NCI-H2029 treated with DMSO at 0.1 percent for 48 hours (cell line): Measurements from ENCODE around the gene CDH13.
A peak's percentile ranks its signal among the peaks of the same experiment; 100 is the strongest.

Source experiments
- DNase-seq: peaks from one replicate; lab custom pipeline; 2025; lab: John Stamatoyannopoulos, UW

CDH13 gene

DNA sequence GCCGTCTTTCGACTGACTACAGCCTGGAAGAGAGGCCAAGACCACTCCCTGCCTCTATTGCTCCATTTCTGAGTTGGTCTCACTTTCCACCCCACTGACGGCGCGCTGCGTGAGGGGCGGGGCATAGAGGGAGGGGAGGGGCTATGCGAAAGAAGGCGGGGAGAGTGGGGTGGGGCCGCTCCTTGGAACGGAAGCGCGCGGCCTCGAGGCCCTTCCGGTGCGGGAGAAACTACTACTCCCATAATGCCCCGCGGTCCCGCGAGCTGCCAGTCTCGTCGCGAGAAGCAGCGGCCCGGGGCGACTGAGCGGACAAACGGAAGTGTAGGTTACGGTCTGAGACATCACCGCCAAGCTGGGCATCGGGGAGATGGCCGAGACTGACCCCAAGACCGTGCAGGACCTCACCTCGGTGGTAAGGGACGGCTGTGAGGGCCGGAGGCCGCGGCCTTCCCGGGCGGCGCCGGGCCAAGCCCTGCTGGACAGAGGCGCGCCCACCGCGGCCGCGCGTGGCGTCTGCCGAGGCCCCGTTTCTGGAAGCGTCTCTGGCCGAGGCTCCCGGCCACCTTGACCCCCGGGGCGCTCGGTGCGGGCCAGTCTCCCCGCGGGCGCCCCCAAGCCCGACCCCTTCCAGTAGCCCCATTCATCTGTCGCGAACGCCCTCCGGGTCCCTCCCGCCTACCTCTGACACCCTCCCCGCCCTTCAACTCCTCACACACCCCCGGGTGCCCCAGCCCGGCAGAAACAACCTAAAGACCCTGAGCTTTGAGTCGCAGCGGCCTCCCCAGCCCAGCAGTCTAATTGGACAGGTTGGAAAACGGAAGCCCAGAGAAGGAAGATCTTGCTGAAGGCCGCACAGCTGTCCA is 1181.2 kb downstream of the CDH13 start, which contains the start of gene HSBP1:
TSS of gene HSBP1 (plus strand) at position 269 of the 863 bp plus-strand sequence. CDS start at position 368, 99 bp downstream.
- DNase-seq: peak; percentile 60

DNA sequence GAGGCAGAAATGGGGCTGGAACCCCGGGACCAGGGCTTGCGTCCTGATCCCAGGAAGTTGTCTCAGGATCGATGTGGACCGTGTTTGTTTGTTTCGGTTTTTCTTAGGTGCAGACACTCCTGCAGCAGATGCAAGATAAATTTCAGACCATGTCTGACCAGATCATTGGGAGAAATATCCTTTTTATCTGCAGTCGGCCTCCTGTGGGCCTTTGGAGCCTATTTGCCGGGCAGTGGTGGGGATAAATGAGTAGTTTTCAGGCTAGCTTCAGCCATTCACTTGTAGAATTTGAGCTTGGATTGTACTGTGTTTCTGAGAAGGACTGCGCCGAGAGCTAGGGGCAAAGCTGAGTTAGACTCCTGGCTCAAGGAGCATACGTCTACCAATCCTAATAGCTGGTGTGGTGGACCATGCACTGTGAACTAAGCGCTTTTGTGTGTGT is 1181.8 kb downstream of the CDH13 start:
- DNase-seq: no peak

DNA sequence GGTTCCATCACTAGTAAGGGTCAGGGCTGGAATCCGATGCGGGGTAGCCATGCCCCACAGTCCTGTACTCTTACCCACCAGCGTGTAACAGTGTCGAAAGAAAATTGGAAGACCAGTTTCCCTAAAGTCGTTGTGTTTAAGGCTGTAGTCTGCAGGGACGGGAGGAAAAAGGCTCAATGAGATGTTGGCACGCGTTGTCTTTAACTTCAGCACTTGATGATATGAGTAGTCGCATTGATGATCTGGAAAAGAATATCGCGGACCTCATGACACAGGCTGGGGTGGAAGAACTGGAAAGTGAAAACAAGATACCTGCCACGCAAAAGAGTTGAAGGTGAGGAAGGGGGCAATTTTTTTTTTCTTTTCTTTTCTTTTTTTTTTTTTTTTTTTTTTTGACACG is 1182.3 kb downstream of the CDH13 start:
- DNase-seq: no peak

DNA sequence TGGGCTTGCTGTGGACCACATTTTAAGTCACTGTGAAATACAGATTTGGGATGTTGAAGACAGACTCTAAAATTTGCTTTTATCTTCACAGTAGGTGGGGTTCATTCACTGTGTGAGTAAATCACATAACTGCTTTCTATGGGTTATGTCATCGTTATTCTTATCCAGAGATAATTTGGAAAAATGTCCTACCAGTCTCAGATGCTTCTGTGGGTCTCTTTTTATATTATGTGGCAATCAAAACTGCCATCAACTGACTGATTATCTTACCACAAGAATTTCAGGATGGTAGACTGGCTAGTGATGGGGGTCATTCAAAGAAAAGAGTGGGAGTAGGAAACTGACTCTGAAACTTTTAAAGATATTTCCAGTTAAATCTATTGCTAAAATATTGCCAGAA is 1184.1 kb downstream of the CDH13 start:
- no peak for DNase-seq

DNA sequence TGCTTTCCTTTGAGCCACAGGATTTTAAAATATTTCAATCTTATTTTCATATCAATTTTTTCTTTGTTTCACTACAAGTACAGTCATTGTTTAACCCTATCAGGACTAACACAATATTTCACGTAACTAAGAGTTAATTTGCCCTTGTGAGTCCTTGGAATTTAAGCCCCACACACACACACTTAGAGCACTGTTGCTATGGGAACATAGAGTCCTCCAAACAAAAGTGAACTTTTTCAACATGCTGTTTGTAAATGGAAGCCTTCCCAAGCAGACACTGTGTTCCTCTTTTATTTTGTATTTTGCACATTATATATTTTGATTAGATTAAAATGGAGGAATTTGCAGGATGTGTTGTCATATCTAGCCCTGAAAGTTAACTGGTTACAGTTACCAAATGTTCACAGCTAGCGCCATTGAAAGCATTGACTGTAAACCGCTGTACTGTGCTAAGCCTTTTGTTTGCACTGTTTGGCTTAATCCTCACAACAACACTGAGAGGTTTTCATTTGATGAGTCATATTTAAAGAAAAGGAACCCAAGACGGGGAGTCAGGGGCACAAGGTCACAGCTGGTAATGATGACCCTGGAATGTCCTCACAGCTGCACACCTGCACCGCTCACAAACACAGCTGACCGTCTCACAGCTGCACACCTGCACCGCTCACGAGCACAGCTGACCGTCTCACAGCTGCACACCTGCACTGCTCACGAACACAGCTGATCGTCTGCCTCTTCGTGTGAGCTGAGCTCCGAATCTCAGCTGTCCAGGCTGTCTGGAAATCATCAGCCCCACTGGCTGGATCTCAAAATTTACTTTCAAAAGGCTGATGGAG is 1187.3 kb downstream of the CDH13 start:
- peak; percentile 45 for DNase-seq

DNA sequence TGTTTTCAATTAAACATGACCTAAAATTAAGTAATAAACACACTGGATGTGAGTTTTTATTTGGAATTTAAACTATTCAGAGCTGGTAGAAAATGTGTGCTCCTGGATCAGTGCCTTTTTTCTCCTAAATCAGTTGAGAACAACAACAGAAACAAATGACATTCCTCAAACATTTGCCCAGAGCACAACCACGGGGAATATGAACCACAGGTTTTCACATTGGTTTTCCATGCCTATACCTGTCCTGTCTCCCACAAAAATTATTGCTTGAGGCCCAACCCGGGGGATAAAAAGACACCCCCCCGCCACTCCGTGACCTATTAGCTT is 1187.9 kb downstream of the CDH13 start:
- no peak for DNase-seq

DNA sequence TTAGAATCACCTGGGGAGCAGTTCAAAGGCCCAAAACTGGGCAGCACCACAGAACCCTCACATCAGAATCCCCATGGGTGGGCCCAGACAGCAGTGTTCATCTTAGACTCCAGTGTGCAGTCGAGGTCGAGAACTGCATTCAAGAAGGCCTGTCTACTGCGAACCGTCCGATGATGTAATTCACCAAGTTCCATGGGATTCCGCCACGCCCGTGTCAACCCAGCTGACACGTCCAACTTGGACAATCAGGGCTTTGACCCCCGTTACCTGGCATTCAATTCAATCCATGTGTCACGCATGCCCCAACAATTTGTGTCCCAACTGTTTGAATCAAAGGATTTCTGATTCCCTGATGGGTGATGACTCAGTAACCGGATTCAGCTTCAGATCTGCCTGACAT is 1190.3 kb downstream of the CDH13 start:
- no peak for DNase-seq

DNA sequence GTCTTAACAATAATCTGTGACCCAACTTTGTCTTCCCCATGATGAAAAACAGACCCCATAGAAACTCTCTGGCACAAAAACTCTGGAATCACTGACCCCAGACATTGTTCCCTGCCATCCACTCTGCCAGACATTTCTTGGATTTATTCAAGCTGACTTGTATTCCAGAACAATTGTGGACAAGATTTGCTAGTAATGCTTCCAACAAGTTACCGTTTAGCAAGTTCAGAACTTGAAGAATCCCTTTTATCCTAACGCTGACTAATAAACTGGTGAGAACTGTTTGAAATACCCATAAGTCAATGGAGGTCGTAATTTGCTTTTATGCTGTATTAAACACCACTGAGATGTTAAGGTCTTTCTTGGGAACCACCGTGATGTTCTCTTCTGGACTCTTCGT is 1191.5 kb downstream of the CDH13 start:
- DNase-seq: no peak

DNA sequence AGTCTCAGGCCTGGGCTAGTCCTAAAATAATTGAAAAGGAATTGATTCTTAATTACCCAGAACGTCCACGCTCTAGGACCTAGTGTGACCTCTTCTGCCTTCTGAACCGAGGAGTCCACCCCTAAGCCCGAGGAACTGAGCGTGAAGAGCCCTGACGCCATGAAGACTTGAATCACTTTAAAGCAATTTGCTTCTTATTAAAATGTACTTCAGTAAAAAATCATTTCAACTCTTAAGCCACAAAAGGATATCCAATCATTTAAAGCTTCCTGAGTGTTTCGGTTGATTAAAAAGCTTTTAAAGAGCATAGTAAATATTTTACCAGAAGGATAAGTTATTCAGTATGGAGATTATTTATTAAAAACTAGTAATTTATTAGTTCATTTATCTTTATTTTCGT is 1192.6 kb downstream of the CDH13 start:
- DNase-seq: no peak

DNA sequence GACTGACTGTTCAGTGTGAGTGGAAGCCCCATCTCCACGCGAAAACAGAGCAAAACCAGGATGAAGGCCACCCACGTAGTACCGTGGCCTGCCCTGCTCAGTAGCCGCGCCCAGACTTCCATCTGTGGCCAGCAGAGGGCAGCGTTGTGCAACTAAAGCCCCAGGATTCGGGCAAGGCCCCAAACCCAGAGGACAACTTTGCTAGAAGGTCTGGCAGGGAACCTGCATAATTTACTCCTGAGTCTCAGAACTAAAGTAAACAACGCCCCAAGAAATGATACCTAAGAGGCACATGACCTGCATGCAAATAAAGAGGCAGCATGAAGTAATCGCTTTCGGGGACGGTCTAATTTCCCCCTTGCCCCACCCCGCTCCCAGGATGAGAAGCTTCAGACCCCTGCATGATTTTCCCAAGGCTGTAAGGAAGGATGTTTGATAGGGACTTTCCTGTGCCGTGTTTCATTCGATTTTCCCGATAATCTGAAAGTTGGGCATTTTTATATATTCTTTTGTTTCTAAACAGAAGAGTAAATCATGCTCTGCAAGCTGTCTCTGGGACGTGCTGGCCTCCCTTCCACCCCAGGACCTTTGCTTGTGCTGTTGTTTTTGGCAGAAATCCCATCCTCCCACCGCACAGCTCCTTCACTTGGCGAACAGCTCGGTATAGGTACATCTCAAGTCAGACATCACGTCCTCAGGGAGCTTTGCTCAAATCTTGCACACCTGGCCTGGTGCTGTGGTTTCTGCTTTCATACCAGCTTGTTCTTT is 1199.6 kb downstream of the CDH13 start:
- no peak for DNase-seq

DNA sequence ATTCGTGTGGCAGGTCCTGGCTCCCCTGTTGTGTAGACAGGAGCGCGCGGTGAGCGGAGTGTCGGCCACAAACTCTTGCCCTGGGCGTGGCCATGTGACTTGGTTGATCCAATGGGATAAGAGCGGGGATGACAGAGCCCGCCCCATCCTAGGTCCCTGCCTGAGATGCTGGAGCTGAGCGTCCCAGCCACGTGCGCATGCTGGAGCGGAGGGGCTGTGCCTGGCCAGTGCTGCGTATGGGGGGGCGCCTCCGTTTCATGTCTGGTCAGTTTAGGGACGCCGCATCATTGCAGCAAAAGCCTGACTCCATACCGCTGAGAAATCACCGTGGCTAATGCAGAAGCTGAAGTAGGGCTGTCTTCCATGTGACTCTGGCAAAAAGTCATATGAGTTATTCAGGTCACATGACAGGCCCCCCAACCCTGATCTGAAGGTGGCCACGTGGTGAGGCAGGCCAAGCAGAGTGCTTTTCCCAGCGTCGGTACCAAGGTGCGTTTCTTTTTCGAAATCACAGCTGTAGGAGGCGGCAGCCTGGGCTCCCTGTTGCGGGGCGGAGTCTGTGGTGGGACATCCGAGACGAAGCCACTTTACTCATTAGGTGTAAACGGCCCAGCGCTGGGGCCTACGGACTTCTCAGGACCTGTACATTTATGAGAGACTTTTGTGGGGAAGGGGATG is 1203.5 kb downstream of the CDH13 start:
- DNase-seq: no peak

DNA sequence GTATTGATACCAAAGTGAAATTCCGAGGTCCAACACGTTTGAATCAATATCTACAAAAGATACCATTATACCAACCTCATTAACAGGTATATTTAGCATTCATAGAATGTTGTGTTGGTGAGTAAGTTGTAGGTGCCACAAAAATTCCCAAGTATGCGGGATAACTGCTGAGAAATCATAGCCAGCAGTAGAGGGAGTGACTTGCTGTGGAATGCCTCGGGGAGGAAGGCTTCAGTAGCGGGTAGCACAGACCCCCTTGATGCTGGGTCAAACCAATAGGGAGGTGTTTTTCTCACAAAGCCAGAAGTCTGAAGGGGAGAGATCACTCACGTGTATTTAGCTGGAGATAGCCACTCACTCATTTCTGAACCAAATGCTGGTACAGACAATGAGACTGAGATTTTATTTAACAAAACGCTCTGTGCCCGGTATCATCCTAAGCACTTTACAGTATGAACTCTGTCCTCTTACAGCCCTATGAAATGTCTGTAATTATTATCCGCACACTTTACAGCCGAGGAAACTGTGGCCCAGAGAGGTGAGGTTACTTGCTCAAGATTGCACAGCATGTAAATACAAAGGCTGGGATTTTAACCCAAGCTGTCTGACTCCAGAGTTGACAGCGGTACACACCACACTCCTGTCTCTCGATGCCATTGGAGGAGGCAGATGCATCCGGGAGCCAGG is 1204.1 kb downstream of the CDH13 start:
- DNase-seq: no peak

DNA sequence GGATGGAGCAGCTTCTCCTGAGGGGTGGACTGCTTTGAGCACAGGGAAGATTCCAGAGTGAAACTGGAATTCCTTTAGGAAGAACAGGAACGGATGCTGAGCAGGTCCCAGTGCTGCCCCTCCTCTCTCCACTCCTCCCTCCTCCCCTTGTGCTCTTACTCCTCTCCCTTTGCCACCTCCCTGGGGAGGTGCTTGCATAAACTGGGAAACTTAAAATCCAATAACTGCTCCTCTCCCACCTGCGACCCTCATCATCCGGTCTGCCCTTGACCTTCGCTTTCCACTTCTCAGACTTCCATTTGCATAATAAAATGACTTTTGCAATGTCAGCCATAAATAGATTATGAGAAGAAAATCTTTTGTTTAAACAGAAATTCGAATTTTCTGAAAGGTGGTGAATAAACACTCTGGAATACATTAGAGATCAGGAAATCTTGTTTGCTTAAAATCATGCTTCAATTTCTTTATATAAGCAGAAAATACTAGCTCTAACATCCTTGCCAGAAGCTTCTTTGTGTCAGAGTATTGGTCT is 1204.8 kb downstream of the CDH13 start:
- no peak for DNase-seq

DNA sequence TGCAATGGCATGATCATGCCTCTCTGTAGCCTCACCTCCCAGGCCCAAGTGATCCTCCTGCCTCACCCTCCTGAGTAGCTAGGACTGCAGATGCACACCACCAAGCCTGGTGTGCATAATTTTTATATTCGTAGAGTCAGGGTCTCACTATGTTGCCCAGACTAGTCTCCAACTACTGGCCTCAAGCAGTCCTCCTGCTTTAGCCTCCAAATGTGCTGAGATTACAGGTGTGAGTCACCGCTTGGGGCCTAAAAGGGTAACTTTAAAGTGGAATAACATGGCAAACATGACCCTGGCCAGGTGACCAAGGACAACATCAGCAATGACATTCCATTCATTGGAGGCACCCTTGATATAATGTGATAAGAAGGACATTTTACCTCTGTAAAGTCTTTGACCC is 1207.2 kb downstream of the CDH13 start:
- no peak for DNase-seq

DNA sequence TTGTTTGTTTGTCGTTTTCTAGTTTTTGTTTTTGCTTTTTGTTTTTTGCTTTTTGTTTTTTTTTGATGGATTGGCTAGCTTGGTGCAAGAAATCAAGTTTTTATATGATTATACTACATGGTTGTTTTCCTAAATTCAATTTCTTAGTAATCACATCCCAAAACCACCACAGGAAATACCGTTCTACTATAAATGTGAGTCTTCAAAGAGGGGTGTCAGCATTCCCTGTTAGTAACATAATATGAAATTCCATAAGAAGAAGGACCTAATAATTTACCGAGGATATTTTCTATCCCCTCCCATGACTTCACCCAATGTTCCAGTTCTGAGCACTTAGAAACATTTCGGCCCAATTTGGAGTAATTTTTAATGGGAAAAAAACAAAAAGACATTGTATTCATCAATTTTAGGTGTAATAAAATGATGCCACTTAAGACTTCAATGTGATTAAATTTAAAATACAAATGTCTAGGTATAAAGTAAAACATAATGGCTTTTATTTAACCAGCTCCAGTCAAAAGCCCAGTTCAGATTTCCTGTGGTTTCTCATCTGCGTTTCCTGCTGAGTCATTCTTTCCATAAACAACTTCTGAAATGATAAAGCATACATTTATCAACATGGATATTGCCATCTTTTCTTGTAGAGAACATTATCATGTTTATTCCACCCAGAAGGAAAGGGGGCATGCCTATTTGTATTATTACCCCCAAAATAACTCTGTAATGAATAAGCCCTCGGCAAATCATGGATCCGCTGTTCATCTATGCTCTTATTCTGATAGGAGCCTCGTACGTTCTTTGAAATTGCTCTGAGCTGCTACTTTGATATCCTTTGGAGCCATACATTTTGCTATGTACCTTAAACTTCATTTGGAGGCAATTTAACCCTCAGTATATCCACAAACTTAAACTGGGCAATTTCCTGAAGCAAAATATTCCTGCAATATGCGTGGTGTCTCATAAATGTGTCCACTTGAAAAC is 1209.1 kb downstream of the CDH13 start:
- DNase-seq: no peak

DNA sequence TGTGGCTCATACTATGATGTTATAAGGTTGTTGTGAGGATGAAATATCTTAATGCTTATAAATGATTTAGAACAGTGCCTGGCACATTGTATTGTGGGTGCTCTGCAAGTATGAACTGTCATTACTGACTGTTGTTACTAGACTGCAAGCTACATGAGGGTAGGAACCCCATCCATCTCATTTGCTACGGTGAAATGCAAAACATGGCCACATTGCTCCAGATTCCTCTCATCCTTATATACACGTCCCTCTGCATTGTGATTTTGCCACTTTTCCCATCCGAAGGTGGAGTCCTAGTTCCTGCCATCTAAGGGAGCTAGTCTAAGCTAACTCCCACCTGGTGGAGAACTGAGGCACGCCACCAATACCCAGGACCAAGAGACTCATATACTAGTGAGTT is 1210.8 kb downstream of the CDH13 start:
- DNase-seq: no peak

DNA sequence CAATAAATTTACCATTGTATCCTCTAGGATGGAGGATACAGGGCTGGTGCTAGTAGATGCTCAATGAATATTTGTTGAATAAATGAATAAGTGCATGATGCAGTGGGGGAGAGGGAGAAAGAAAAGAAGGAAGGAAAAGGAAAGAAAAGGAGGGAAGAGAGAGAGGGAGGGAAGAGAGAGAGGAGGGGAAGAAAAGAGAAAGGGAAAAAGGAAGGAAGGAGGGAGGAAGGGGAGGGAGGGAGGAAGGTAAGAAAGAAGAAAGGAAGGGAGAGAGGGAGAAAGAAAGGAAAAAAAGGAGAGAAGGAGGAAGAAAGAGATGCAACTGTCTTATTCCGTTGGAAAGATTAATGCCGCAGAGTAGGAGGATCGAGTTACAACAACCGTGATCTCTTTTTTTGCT is 1211.4 kb downstream of the CDH13 start:
- no peak for DNase-seq

DNA sequence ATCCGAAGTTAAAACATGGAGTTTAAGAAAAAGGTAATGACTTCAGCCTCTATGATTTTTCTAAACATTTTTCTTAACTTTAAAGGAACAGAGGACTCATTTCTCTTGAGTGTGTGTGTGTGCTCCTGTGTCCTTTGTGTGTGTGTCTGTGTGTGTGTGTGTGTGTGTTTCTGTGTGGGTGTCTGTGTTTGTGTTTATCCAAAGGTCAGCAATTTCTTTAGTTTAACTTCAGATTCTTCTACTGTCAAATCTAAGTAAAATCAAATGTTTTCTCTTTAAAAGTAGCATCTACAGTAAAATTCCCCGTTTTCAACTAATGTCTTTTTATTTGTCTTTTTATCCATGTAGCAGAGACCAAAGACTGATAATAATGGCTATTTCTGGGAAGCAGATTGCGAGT is 1212.8 kb downstream of the CDH13 start:
- no peak for DNase-seq

DNA sequence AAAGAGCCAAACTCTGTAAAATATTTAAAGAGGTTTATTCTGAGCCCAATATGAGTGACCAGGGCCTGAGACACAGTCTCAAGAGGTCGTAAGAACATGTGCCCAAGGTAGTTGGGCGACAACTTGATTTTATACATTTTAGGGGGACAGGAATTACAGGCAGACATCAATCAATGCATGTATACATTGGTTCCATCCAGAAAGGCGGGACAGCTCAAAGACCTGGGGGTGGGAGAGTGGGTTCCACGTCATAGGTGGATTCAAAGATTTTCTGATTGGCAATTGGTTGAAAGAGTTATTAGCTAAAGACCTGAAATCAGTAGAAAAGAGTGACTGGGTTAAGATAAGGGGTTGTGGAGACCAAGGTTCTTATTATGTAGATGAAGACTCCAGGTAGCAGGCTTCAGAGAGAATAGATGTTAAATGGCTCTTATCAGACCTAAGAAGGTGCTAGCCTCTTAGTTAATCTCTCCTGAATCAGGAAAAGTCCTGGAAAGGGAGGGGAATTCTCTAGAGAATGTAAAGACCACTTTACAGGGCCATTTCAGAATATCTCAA is 1213.4 kb downstream of the CDH13 start:
- DNase-seq: no peak
